OCI-LY7 (cell line): Measurements from ENCODE around the gene DNMT1.

Source experiments
- EZH2phosphoT487 ChIP-seq: fragments of 200-600 bp; sonication (generic); IDR thresholded peaks from 2 replicates; pipeline ENCODE4 v1.6.1; 2018; ENCODE audit warnings: low read depth, borderline replicate concordance, mild to moderate bottlenecking, mixed run types, antibody characterized with exemption, low read length, moderate library complexity, mixed read lengths
- TF ChIP-seq, protein P1 (sequence below): fragments of 200-600 bp; sonication (generic); conservative IDR thresholded peaks from 2 replicates; pipeline ENCODE4 v1.5.1; 2014; ENCODE audit warnings: mild to moderate bottlenecking, antibody characterized with exemption, low read length, moderate library complexity, mixed read lengths

DNA sequence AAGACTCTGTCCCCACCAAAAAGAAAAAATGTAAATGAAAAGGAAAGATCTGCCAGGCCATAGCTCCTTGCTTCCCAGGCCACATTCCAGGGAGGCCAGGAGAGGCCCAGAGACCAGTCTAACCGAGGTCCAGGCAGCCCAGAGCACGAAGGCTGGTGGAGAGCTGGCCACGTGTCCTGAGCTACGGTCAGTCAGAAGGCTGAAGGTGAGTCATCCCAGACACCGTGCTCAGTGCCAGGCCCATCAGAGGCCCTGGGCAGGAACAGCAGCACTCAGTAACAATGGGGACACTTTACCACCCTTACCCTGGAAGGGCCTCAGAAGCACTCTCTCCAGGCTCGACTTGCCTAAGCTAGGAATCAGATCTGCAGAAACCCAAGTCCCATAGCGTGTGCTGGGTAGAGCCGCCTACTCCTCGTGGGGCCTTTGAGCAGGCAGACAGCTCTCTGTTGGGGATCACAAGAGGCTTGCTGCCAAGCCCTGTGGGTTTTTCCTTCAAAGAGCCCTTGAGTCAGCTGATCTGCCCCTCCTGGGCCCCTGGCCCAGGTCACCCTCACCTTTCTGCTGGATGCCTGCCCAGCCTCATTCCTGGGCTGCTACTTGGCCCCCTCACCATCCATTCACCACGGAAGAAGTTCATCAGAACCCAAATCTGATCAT, 11.6 kb upstream of the DNMT1 start:
- TF ChIP-seq, protein P1, sequence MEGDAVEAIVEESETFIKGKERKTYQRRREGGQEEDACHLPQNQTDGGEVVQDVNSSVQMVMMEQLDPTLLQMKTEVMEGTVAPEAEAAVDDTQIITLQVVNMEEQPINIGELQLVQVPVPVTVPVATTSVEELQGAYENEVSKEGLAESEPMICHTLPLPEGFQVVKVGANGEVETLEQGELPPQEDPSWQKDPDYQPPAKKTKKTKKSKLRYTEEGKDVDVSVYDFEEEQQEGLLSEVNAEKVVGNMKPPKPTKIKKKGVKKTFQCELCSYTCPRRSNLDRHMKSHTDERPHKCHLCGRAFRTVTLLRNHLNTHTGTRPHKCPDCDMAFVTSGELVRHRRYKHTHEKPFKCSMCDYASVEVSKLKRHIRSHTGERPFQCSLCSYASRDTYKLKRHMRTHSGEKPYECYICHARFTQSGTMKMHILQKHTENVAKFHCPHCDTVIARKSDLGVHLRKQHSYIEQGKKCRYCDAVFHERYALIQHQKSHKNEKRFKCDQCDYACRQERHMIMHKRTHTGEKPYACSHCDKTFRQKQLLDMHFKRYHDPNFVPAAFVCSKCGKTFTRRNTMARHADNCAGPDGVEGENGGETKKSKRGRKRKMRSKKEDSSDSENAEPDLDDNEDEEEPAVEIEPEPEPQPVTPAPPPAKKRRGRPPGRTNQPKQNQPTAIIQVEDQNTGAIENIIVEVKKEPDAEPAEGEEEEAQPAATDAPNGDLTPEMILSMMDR, result no peak
- TF ChIP-seq EZH2phosphoT487, result no peak
